ENCODE results near the gene PGRMC2.

The PGRMC2 gene

DNA sequence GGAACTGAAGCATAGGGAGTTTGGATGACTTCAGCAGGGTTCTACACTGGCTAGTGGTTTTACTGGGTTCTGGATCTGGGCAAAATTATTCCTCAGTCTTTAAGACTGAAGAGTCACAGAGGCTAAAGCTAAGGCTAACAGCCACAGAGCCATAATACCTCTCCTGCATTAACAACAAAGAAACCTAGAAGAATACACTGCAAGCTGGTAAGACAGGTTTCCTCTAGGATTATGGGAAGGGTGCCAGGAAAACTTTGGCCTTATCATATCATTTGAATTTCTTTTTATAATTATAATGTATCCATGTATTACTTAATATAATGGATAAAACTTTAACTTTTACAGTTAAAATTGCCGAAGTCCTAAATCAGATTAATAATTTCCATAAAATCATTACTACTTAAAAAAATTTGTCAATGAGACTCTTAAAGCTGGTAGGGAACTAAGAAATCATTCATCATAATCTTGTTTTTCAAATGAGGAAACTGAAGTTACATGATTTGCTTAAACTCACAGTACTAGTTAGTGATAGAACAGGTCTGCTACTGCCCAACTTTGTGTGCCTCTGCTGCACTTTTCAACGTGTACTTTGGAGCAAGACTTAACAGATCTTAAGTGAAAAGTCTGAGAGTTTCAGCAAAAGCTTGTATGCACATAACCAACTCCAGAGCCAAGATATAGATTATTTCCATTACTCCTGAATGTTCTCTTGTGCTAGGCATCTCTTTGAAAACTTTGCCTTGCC, 24.2 kb upstream of the PGRMC2 start:
- no peak overlapping the region for H3K4me3 ChIP-seq (ENCODE audit: low read length)
- no peaks in the 10 kb centered on the region for H3K27me3 ChIP-seq (ENCODE audit: low read depth, low read length)
- H3K27ac ChIP-seq (ENCODE audit: low read length), result no peak overlapping the region
- no peaks in the 10 kb centered on the region for H4K20me1 ChIP-seq (ENCODE audit: insufficient read depth, low read length)
- H3K9me3 ChIP-seq (ENCODE audit: insufficient read depth, low read length), result no peaks in the 10 kb centered on the region
- TF ChIP-seq, protein P1, sequence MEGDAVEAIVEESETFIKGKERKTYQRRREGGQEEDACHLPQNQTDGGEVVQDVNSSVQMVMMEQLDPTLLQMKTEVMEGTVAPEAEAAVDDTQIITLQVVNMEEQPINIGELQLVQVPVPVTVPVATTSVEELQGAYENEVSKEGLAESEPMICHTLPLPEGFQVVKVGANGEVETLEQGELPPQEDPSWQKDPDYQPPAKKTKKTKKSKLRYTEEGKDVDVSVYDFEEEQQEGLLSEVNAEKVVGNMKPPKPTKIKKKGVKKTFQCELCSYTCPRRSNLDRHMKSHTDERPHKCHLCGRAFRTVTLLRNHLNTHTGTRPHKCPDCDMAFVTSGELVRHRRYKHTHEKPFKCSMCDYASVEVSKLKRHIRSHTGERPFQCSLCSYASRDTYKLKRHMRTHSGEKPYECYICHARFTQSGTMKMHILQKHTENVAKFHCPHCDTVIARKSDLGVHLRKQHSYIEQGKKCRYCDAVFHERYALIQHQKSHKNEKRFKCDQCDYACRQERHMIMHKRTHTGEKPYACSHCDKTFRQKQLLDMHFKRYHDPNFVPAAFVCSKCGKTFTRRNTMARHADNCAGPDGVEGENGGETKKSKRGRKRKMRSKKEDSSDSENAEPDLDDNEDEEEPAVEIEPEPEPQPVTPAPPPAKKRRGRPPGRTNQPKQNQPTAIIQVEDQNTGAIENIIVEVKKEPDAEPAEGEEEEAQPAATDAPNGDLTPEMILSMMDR (IDR thresholded peaks at IDR 0.05; ENCODE audit: low read depth, low read length), result no peak
- no peak for TF ChIP-seq EZH2phosphoT487 (IDR thresholded peaks at IDR 0.05; ENCODE audit: low read depth)
- no peak overlapping the region for H3K9ac ChIP-seq (ENCODE audit: low read length)
- peaks cover 9% of the 10 kb centered on the region for H3K36me3 ChIP-seq (replicated peaks; ENCODE audit: low read depth, low read length)
- no peak overlapping the region for H2AFZ ChIP-seq (ENCODE audit: low read depth, low read length)
- H3K4me2 ChIP-seq (ENCODE audit: low read length), result no peak overlapping the region
- no peaks in the 10 kb centered on the region for H3K79me2 ChIP-seq (ENCODE audit: low read length)
- peaks cover 5% of the 10 kb centered on the region for H3K4me1 ChIP-seq (ENCODE audit: low read length)

DNA sequence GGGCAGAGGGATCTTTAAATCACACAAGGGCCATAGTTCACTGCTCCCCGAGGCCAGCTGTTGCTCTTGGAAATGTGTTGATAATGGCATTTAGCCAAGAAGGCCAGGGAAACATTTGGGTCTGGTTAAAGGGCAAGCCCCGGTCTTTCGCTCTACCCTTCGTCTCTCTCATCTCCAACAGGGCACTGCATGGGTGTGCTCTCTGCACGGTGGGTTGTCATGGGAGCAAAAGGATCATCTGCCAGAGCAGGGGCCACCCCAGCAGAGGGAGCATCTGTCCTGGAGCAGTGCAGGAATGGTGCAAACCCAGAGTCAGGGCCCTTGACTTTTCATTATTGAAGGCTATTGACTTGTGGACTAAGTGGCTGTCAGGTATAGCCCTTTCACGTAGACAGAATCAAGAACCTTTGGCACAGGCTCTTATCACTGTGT, 22.7 kb upstream of the PGRMC2 start:
- Histone ChIP-seq H3K79me2 (ENCODE audit: low read length) (no peaks in the 10 kb centered on the region), H3K27me3 (ENCODE audit: low read depth, low read length) (no peaks in the 10 kb centered on the region), H3K36me3 (replicated peaks; ENCODE audit: low read depth, low read length) (no peaks in the 10 kb centered on the region), H2AFZ (ENCODE audit: low read depth, low read length) (no peak overlapping the region), H3K27ac (ENCODE audit: low read length) (no peak overlapping the region), H3K4me3 (ENCODE audit: low read length) (no peak overlapping the region), H3K4me2 (ENCODE audit: low read length) (no peak overlapping the region), H3K9me3 (ENCODE audit: insufficient read depth, low read length) (no peaks in the 10 kb centered on the region), H4K20me1 (ENCODE audit: insufficient read depth, low read length) (no peaks in the 10 kb centered on the region), H3K4me1 (ENCODE audit: low read length) (peaks cover 5% of the 10 kb centered on the region), H3K9ac (ENCODE audit: low read length) (no peak overlapping the region)
- no peak for TF ChIP-seq EZH2phosphoT487 (IDR thresholded peaks at IDR 0.05; ENCODE audit: low read depth)
- TF ChIP-seq, protein P1 (IDR thresholded peaks at IDR 0.05; ENCODE audit: low read depth, low read length), result no peak

DNA sequence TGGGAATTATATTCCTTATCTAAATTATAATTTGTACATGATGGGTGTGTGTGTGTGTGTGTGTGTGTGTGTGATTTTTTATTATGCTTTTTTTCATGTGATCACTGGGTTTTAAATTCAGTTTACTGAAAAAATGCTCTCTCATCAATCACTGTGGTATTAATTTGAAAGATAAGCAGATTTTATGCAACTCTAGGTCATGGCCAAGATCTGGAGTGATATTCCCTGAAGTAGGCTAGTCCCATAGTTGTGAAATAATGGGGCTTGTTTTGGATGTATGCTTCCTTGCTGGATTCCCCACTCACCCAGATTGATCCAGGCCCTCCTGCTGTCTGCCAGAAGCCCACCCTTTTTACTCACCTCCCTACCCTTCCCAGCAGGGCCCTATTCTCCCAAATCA, 22.0 kb upstream of the PGRMC2 start:
- Histone ChIP-seq H3K79me2 (ENCODE audit: low read length) (no peaks in the 10 kb centered on the region), H3K4me1 (ENCODE audit: low read length) (peaks cover 5% of the 10 kb centered on the region), H3K27ac (ENCODE audit: low read length) (no peak overlapping the region), H3K9me3 (ENCODE audit: insufficient read depth, low read length) (no peaks in the 10 kb centered on the region), H3K9ac (ENCODE audit: low read length) (no peak overlapping the region), H3K36me3 (replicated peaks; ENCODE audit: low read depth, low read length) (peaks cover 3% of the 10 kb centered on the region), H2AFZ (ENCODE audit: low read depth, low read length) (no peak overlapping the region), H3K4me3 (ENCODE audit: low read length) (no peak overlapping the region), H3K27me3 (ENCODE audit: low read depth, low read length) (no peaks in the 10 kb centered on the region), H3K4me2 (ENCODE audit: low read length) (no peak overlapping the region), H4K20me1 (ENCODE audit: insufficient read depth, low read length) (no peaks in the 10 kb centered on the region)
- TF ChIP-seq, protein P1 (IDR thresholded peaks at IDR 0.05; ENCODE audit: low read depth, low read length), result no peak
- no peak for TF ChIP-seq EZH2phosphoT487 (IDR thresholded peaks at IDR 0.05; ENCODE audit: low read depth)

- Histone ChIP-seq H3K4me3 (ENCODE audit: low read length) (no peak overlapping the region), H3K36me3 (replicated peaks; ENCODE audit: low read depth, low read length) (peaks cover 3% of the 10 kb centered on the region), H3K9ac (ENCODE audit: low read length) (no peak overlapping the region), H4K20me1 (ENCODE audit: insufficient read depth, low read length) (no peaks in the 10 kb centered on the region), H3K9me3 (ENCODE audit: insufficient read depth, low read length) (no peaks in the 10 kb centered on the region), H3K27me3 (ENCODE audit: low read depth, low read length) (no peaks in the 10 kb centered on the region), H3K4me2 (ENCODE audit: low read length) (no peak overlapping the region), H2AFZ (ENCODE audit: low read depth, low read length) (no peak overlapping the region), H3K4me1 (ENCODE audit: low read length) (peaks cover 5% of the 10 kb centered on the region), H3K79me2 (ENCODE audit: low read length) (no peaks in the 10 kb centered on the region), H3K27ac (ENCODE audit: low read length) (no peak overlapping the region)
- TF ChIP-seq EZH2phosphoT487 (IDR thresholded peaks at IDR 0.05; ENCODE audit: low read depth), result no peak
- TF ChIP-seq, protein P1 (IDR thresholded peaks at IDR 0.05; ENCODE audit: low read depth, low read length), result no peak
These were observed 21.4 kb upstream of the PGRMC2 start for GRCh38 chr4:128308986-128309385.

Measured in OCI-LY3 (cell line).